Forelimb muscle (tissue), 1 donor: Measurements from ENCODE around the gene HNRNPL. TPM values are rescaled to one million over a fixed set of nuclear protein-coding genes. Genes with fewer than 3 reads are reported as not detected.
"Not testable (repeated sequence)": the region's sequence is repeated elsewhere in the genome, so short reads cannot be mapped to it uniquely, and the experiment has no call there.

Experiments used
- DNase-seq: peaks from one replicate; pipeline ENCODE4 v3.0.0-alpha.2; 2013; ENCODE audit warnings: low read depth
- polyA plus RNA-seq: library from polyadenylated mRNA; unstranded; fragments of 120-200 nt; gene quantifications from one replicate; pipeline ENCODE4 v1.2.1, GENCODE V29; 2013; ENCODE audit not compliant: insufficient read length

HNRNPL gene
- polyA plus RNA-seq, result 226 TPM

- no peak for DNase-seq
These were observed at the start of gene HNRNPL for GRCh38 chr19:38849860-38850435. Gene HNRNPL (minus strand): TSS chr19:38849986. CDS start chr19:38849966, 20 bp downstream.

GRCh38 chr19:38898788-38899446 lies 49.1 kb upstream of the HNRNPL start:
- DNase-seq, result no peak

GRCh38 chr19:38894968-38895367 lies 45.2 kb upstream of the HNRNPL start:
- DNase-seq, result no peak

- no peak for DNase-seq
These were observed 43.6 kb upstream of the HNRNPL start for GRCh38 chr19:38893341-38893771.

- DNase-seq, result no peak
These were observed 43.1 kb upstream of the HNRNPL start for GRCh38 chr19:38892841-38893240.

- DNase-seq, result no peak
These were observed 42.0 kb upstream of the HNRNPL start for GRCh38 chr19:38891771-38892170.

GRCh38 chr19:38890686-38891085 lies 40.9 kb upstream of the HNRNPL start:
- DNase-seq, result no peak

GRCh38 chr19:38889803-38890202 lies 40.0 kb upstream of the HNRNPL start:
- no peak for DNase-seq

- no peak for DNase-seq
These were observed 39.1 kb upstream of the HNRNPL start for GRCh38 chr19:38888876-38889275.

- DNase-seq, result not testable (repeated sequence)
These were observed 34.9 kb upstream of the HNRNPL start for GRCh38 chr19:38884691-38885090.

- no peak for DNase-seq
These were observed 33.5 kb upstream of the HNRNPL start for GRCh38 chr19:38883286-38883685.

- no peak for DNase-seq
These were observed 31.3 kb upstream of the HNRNPL start for GRCh38 chr19:38880882-38881609.

- DNase-seq, result no peak
These were observed 30.5 kb upstream of the HNRNPL start for GRCh38 chr19:38880076-38880881.

GRCh38 chr19:38879400-38879751 lies 29.6 kb upstream of the HNRNPL start:
- no peak for DNase-seq

GRCh38 chr19:38878575-38879399 lies 29.0 kb upstream of the HNRNPL start:
- DNase-seq, result no peak

- no peak for DNase-seq
These were observed 28.2 kb upstream of the HNRNPL start, which contains the start of gene RINL for GRCh38 chr19:38877781-38878574. Gene RINL (minus strand): TSS chr19:38878275. CDS start chr19:38876742, 1,533 bp downstream.

- no peak for DNase-seq
These were observed 26.0 kb upstream of the HNRNPL start for GRCh38 chr19:38875656-38876395.

GRCh38 chr19:38873400-38873799 lies 23.6 kb upstream of the HNRNPL start:
- DNase-seq, result not testable (repeated sequence)

GRCh38 chr19:38870612-38871011 lies 20.8 kb upstream of the HNRNPL start:
- DNase-seq, result no peak
